Body of pancreas (tissue), 4 donors: Measurements from ENCODE around the gene TLCD3A.

Source experiments
- CTCF ChIP-seq, 7 experiments: fragments of 450-650 bp in 4 of 7; fragments of 200-600 bp in 3 of 7; sonication (generic) in 3 of 7; IDR thresholded peaks; one replicate each; pipeline ENCODE4 v1.5.1; 2016 to 2019; ENCODE audit warnings: antibody characterized with exemption in 7 of 7
- POLR2A ChIP-seq, 3 donors: fragments of 450-650 bp; IDR thresholded peaks; one replicate each; pipeline ENCODE4 v1.6.1; 2016; ENCODE audit warnings: antibody characterized with exemption in 3 of 3, mild to moderate bottlenecking in 2 of 3

- TF ChIP-seq CTCF (IDR thresholded peaks at IDR 0.05): no peak
- no peak for TF ChIP-seq POLR2A (IDR thresholded peaks at IDR 0.05)
Observed at GRCh38 chr17:683040-683439, 49.4 kb upstream of the TLCD3A start.
